Measurements from ENCODE around the gene PBX3. TPM values are rescaled to one million over a fixed set of nuclear protein-coding genes. Genes with fewer than 3 reads are reported as not detected.

The PBX3 gene
- total and polyA plus RNA-seq, 3 donors from 2014 or later = 21.0 to 56.1 (median 48.0) TPM

DNA sequence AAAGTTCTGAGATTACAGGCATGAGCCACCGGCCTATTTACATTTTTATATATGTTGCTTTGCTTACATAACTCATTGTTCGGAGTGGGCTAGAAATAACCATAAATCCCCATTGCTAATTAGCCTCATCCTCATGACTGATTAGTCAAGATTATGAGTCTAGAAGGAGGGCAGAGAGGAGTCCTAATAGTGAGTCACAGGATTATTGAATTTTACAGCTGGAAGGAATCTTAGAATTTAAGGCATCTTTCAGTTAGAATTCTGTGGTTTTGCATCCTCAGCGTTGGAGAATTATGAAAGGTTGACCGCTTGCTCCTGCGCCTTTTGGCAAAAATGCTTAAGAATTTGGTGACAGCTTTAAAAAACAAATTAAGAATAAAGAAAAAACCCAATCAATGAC, 2.6 kb upstream of the PBX3 start:
- 61 to 78% methylated on average over 5 of the region's 5 CpGs for WGBS, 2 donors
- TF ChIP-seq CTCF (IDR thresholded peaks at IDR 0.05) (no peak), POLR2A (IDR thresholded peaks at IDR 0.05) (no peak)
- no peaks in the 10 kb centered on the region for H3K27me3 ChIP-seq
- DNase-seq = no peak
- H3K4me1 ChIP-seq = peaks cover 3% of the 10 kb centered on the region
- intact Hi-C loops (cut with DNase I; ENCODE audit: low total_unique reads) = no loop called here
- H3K9me3 ChIP-seq = no peaks in the 10 kb centered on the region
- no peak overlapping the region for H3K27ac ChIP-seq
- H3K4me3 ChIP-seq = no peak overlapping the region
- H3K36me3 ChIP-seq (ENCODE audit: low read depth, missing control alignments) = no peaks in the 10 kb centered on the region

- no peak overlapping the region for H3K27ac ChIP-seq
- H3K36me3 ChIP-seq (ENCODE audit: low read depth, missing control alignments) = no peaks in the 10 kb centered on the region
- H3K9me3 ChIP-seq = no peaks in the 10 kb centered on the region
- DNase-seq = no peak
- TF ChIP-seq POLR2A (IDR thresholded peaks at IDR 0.05) (no peak), CTCF (IDR thresholded peaks at IDR 0.05) (no peak)
- intact Hi-C loops (cut with DNase I; ENCODE audit: low total_unique reads) = no loop called here
- WGBS, 2 donors = 21 to 31% methylated on average over 1 of the region's 1 CpG
- H3K27me3 ChIP-seq = no peaks in the 10 kb centered on the region
- H3K4me1 ChIP-seq = peaks cover 4% of the 10 kb centered on the region
- no peak overlapping the region for H3K4me3 ChIP-seq
Measured at GRCh38 chr9:125745018-125745417, 2.2 kb upstream of the PBX3 start.

DNA sequence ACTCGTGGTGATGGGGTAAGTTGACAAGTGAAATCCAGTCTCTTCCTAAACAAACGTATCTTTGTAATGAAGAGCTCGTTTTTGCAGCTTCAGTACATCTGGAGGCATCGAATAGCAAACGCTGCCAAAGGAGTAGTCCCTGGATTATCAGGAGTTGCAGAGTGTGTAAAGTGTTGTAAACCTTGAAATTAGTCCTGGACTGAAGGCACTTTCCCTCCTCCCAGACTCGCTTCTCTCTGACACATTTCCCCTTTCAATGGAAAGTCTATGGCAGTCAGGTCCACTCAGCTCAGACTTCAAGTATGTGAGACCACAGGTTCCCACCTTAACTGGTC, 1.5 kb upstream of the PBX3 start:
- no peaks in the 10 kb centered on the region for H3K27me3 ChIP-seq
- peak overlapping the region in 1 of 2 donors; percentile 89 for H3K27ac ChIP-seq
- DNase-seq = no peak
- H3K36me3 ChIP-seq (ENCODE audit: low read depth, missing control alignments) = no peaks in the 10 kb centered on the region
- no peaks in the 10 kb centered on the region for H3K9me3 ChIP-seq
- no peak for TF ChIP-seq POLR2A (IDR thresholded peaks at IDR 0.05)
- TF ChIP-seq CTCF (IDR thresholded peaks at IDR 0.05) = no peak
- peaks cover 8% of the 10 kb centered on the region for H3K4me1 ChIP-seq
- peak overlapping the region; percentile 66 to 75 for H3K4me3 ChIP-seq
- intact Hi-C loops (cut with DNase I; ENCODE audit: low total_unique reads) = no loop called here
- WGBS, 2 donors = 10 to 12% methylated on average over 6 of the region's 6 CpGs

DNA sequence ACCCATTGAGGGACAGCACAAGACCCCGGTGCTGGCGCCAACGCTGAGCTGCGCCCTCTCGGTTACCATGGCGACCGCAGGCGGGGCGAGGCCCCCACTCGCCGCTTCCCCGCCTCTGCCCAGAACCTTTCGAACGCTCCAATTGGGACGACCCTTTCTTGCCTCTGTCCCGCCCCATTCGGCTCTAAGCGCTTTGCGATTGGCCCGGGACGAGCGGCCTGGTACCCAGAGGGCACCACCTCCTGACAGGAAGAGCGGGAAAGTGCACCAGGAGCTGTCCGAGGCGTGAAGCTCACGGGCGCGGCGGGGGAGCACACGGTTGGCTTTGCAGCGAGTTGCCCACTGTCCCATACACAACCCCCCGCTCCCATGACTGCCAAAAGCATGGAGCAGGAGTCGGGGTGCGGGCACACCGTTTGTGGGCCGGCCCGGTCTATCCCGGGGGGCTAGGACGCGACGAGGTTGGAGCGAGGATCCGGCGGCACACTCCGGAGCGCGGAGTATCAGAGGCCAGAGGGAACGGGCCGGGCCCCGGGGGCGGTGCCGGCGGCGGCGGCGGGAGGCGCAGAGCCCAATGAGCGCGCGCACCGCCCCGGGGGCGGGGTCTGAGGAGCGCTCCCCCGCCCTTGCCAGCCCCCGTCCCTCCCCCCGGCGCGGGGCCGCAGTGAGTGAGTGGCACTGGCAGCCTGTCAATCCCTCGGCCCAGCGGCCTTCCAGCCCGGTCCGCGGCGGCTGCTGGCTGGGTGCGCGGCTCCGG, 978 bp upstream of the PBX3 start:
- DNase-seq = peak; percentile 97
- Histone ChIP-seq H3K9me3 (no peaks in the 10 kb centered on the region), H3K4me1 (peaks cover 8% of the 10 kb centered on the region), H3K4me3 (peak overlapping the region; percentile 66 to 75), H3K36me3 (ENCODE audit: low read depth, missing control alignments) (no peaks in the 10 kb centered on the region), H3K27ac (peak overlapping the region; percentile 76 to 89), H3K27me3 (no peaks in the 10 kb centered on the region)
- no peak for TF ChIP-seq POLR2A (IDR thresholded peaks at IDR 0.05)
- TF ChIP-seq CTCF (IDR thresholded peaks at IDR 0.05) = no peak
- WGBS, 2 donors = 0 to 1% methylated on average over 6 to 57 of the region's 79 CpGs
- intact Hi-C loops (cut with DNase I; ENCODE audit: low total_unique reads) = no loop called here

DNA sequence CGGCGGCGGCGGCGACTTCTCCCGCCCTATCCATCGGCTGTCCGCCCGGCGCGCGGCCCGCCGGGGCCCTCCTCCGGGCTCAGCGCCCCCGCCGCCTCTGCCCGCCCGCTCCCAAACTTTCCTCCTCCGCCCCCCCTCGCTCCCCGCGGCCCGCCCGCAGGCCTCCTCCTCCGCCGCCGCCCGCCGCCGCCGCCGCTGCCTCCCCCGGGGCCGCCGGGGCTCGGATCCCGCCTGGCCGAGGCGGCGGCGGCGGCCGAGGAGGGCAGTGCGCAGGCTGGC, 460 bp upstream of the PBX3 start:
- no peaks in the 10 kb centered on the region for H3K27me3 ChIP-seq
- H3K36me3 ChIP-seq (ENCODE audit: low read depth, missing control alignments) = no peaks in the 10 kb centered on the region
- 0% methylated on average over 5 of the region's 46 CpGs; no CpG with 5 or more reads in 1 of the 2 donors for WGBS, 2 donors
- peak overlapping the region; percentile 66 to 75 for H3K4me3 ChIP-seq
- H3K27ac ChIP-seq = peak overlapping the region in 1 of 2 donors; percentile 89
- intact Hi-C loops (cut with DNase I; ENCODE audit: low total_unique reads) = no loop called here
- no peaks in the 10 kb centered on the region for H3K9me3 ChIP-seq
- TF ChIP-seq CTCF (IDR thresholded peaks at IDR 0.05) (no peak), POLR2A (IDR thresholded peaks at IDR 0.05) (no peak)
- no peak for DNase-seq
- peaks cover 8% of the 10 kb centered on the region for H3K4me1 ChIP-seq
